SK-N-SH treated with all-trans-retinoic acid at 6 μM for 48 hours (cell line): ENCODE results near the gene STK38L.

ENCODE experiments used
- ATAC-seq: fragments of 200-7000 bp; cut with Tn5 transposase; 3 replicates; pipeline ENCODE4 v1.9.1; 2020; ENCODE audit warnings: mild to moderate bottlenecking, moderate library complexity
- ARNTL ChIP-seq: fragments of 450-650 bp; formaldehyde crosslinking; IDR thresholded peaks from 2 replicates; pipeline ENCODE4 v1.5.0; 2020; ENCODE audit warnings: low read depth, mild to moderate bottlenecking, moderate library complexity, borderline replicate concordance
- BACH2 ChIP-seq: fragments of 250-450 bp; sonication (Bioruptor Pico); IDR thresholded peaks from 2 replicates; pipeline ENCODE4 v1.9.0; 2021; ENCODE audit warnings: mild to moderate bottlenecking, borderline replicate concordance
- CSDC2 ChIP-seq: fragments of 250-450 bp; sonication (Bioruptor Pico); IDR thresholded peaks from 2 replicates; pipeline ENCODE4 v1.5.0; 2020; ENCODE audit warnings: mild to moderate bottlenecking, moderate library complexity
- ESRRG ChIP-seq: fragments of 250-450 bp; sonication (Bioruptor Pico); IDR thresholded peaks from 2 replicates; pipeline ENCODE4 v1.6.1; 2021; ENCODE audit warnings: mild to moderate bottlenecking
- GLIS3 ChIP-seq: fragments of 250-450 bp; sonication (Bioruptor Pico); IDR thresholded peaks from 2 replicates; pipeline ENCODE4 v1.5.0; 2020; ENCODE audit warnings: mild to moderate bottlenecking, moderate library complexity
- ISL1 ChIP-seq: fragments of 250-450 bp; sonication (Bioruptor Pico); IDR thresholded peaks from 2 replicates; pipeline ENCODE4 v2.1.2; 2022; ENCODE audit warnings: mild to moderate bottlenecking, moderate library complexity
- OSR1 ChIP-seq: fragments of 250-450 bp; sonication (Bioruptor Pico); IDR thresholded peaks from 2 replicates; pipeline ENCODE4 v1.8.0; 2022; ENCODE audit warnings: moderate library complexity, mild to moderate bottlenecking, inconsistent platforms
- SNAI2 ChIP-seq: fragments of 250-450 bp; sonication (Bioruptor Pico); IDR thresholded peaks from 2 replicates; pipeline ENCODE4 v1.5.0; 2020; ENCODE audit warnings: mild to moderate bottlenecking, moderate library complexity
- TCF4 ChIP-seq: fragments of 250-450 bp; sonication (Bioruptor Pico); IDR thresholded peaks from 2 replicates; pipeline ENCODE4 v1.8.0; 2021; ENCODE audit warnings: mild to moderate bottlenecking, moderate library complexity, borderline replicate concordance
- TOX ChIP-seq: fragments of 250-450 bp; sonication (Bioruptor Pico); IDR thresholded peaks from 2 replicates; pipeline ENCODE4 v1.8.0; 2021; ENCODE audit warnings: mild to moderate bottlenecking, moderate library complexity, borderline replicate concordance
- TSHZ2 ChIP-seq: fragments of 250-450 bp; sonication (Bioruptor Pico); IDR thresholded peaks from 2 replicates; pipeline ENCODE4 v1.5.0; 2020; ENCODE audit warnings: mild to moderate bottlenecking, moderate library complexity
- ZFP3 ChIP-seq: fragments of 250-450 bp; sonication (Bioruptor Pico); IDR thresholded peaks from 2 replicates; pipeline ENCODE4 v1.5.0; 2020; ENCODE audit warnings: mild to moderate bottlenecking, moderate library complexity
- ZFP30 ChIP-seq: fragments of 450-650 bp; formaldehyde crosslinking; IDR thresholded peaks from 2 replicates; pipeline ENCODE4 v1.5.0; 2022; ENCODE audit warnings: mild to moderate bottlenecking, moderate library complexity
- ZNF565 ChIP-seq: fragments of 450-650 bp; formaldehyde crosslinking; conservative IDR thresholded peaks from 2 replicates; pipeline ENCODE4 v1.5.0; 2020; ENCODE audit warnings: low read depth, mild to moderate bottlenecking, moderate library complexity
- ZNF70 ChIP-seq: fragments of 450-650 bp; formaldehyde crosslinking; IDR thresholded peaks from 2 replicates; pipeline ENCODE4 v1.5.0; 2020; ENCODE audit warnings: mild to moderate bottlenecking, moderate library complexity
- ZNF8 ChIP-seq: fragments of 450-650 bp; formaldehyde crosslinking; IDR thresholded peaks from 2 replicates; pipeline ENCODE4 v1.5.0; 2020; ENCODE audit warnings: mild to moderate bottlenecking, moderate library complexity
- TF ChIP-seq, protein P1 (sequence below): fragments of 250-450 bp; sonication (Bioruptor Pico); IDR thresholded peaks from 2 replicates; pipeline ENCODE4 v1.5.1; 2021; ENCODE audit warnings: mild to moderate bottlenecking, moderate library complexity
- TF ChIP-seq, protein P2 (sequence below): fragments of 250-450 bp; sonication (Bioruptor Pico); IDR thresholded peaks from 2 replicates; pipeline ENCODE4 v1.8.0; 2020; ENCODE audit warnings: mild to moderate bottlenecking, moderate library complexity, borderline replicate concordance
- TF ChIP-seq, protein P3 (sequence below): fragments of 250-450 bp; sonication (Bioruptor Pico); IDR thresholded peaks from 2 replicates; pipeline ENCODE4 v1.8.0; 2021; ENCODE audit warnings: low read depth, mild to moderate bottlenecking, moderate library complexity, borderline replicate concordance

The STK38L gene

DNA sequence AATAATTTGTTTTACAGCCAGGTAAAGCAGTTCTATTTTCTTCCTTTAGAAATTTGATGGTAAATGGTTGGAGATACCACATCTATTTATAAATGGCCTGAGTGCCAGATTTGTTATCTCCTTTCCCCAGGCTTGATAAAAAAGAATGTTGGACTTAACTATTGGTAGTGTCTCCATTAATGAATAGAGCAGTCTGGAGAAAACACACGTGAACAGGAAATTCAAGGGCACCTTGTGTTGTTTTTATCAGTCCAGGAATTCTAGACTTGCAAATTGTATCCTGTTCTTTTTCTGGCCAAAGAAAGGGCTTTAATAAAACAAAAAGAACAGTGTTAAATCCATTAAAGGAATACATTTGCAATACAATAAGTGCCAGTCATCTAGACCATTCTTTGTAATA lies 47.8 kb downstream of the STK38L start:
- ATAC-seq: no peak
- no peak for TF ChIP-seq TOX (CRISPR knock-in tag)
- peak; percentile 37; the same call in 1 of the 2 replicates for TF ChIP-seq SNAI2
- TF ChIP-seq TSHZ2: peak; percentile 54; the same call in 1 of the 2 replicates
- TF ChIP-seq OSR1 (CRISPR knock-in tag): no peak
- TF ChIP-seq BACH2 (CRISPR knock-in tag): no peak
- no peak for TF ChIP-seq CSDC2 (CRISPR knock-in tag)
- TF ChIP-seq ISL1 (CRISPR knock-in tag): peak; percentile 82
- no peak for TF ChIP-seq ZFP3
- no peak for TF ChIP-seq ZNF565 (CRISPR knock-in tag)
- TF ChIP-seq ZNF8 (CRISPR knock-in tag): no peak
- peak; percentile 31; the same call in 1 of the 2 replicates for TF ChIP-seq TCF4 (CRISPR knock-in tag)

- TF ChIP-seq, protein P1, sequence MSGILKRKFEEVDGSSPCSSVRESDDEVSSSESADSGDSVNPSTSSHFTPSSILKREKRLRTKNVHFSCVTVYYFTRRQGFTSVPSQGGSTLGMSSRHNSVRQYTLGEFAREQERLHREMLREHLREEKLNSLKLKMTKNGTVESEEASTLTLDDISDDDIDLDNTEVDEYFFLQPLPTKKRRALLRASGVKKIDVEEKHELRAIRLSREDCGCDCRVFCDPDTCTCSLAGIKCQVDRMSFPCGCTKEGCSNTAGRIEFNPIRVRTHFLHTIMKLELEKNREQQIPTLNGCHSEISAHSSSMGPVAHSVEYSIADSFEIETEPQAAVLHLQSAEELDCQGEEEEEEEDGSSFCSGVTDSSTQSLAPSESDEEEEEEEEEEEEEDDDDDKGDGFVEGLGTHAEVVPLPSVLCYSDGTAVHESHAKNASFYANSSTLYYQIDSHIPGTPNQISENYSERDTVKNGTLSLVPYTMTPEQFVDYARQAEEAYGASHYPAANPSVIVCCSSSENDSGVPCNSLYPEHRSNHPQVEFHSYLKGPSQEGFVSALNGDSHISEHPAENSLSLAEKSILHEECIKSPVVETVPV (CRISPR knock-in tag): no peak
- TF ChIP-seq ISL1 (CRISPR knock-in tag): no peak
- no peak for TF ChIP-seq ZFP30
- no peak for TF ChIP-seq BACH2 (CRISPR knock-in tag)
- no peak for TF ChIP-seq OSR1 (CRISPR knock-in tag)
- no peak for TF ChIP-seq ESRRG (CRISPR knock-in tag)
- TF ChIP-seq, protein P2, sequence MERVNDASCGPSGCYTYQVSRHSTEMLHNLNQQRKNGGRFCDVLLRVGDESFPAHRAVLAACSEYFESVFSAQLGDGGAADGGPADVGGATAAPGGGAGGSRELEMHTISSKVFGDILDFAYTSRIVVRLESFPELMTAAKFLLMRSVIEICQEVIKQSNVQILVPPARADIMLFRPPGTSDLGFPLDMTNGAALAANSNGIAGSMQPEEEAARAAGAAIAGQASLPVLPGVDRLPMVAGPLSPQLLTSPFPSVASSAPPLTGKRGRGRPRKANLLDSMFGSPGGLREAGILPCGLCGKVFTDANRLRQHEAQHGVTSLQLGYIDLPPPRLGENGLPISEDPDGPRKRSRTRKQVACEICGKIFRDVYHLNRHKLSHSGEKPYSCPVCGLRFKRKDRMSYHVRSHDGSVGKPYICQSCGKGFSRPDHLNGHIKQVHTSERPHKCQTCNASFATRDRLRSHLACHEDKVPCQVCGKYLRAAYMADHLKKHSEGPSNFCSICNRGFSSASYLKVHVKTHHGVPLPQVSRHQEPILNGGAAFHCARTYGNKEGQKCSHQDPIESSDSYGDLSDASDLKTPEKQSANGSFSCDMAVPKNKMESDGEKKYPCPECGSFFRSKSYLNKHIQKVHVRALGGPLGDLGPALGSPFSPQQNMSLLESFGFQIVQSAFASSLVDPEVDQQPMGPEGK (CRISPR knock-in tag): no peak
- no peak for TF ChIP-seq SNAI2
- TF ChIP-seq, all 23 proteins: peak for 0
- ATAC-seq: no peak
Observed at GRCh38 chr12:27292718-27293117, 48.6 kb downstream of the STK38L start.

- no peak for ATAC-seq
- TF ChIP-seq SNAI2: no peak
- TF ChIP-seq TCF4 (CRISPR knock-in tag): no peak
- TF ChIP-seq, protein P1 (CRISPR knock-in tag): no peak
- TF ChIP-seq OSR1 (CRISPR knock-in tag): no peak
- TF ChIP-seq, protein P2 (CRISPR knock-in tag): no peak
- no peak for TF ChIP-seq ZNF70 (CRISPR knock-in tag)
- no peak for TF ChIP-seq ARNTL (CRISPR knock-in tag)
- TF ChIP-seq GLIS3 (CRISPR knock-in tag): no peak
- TF ChIP-seq, protein P3, sequence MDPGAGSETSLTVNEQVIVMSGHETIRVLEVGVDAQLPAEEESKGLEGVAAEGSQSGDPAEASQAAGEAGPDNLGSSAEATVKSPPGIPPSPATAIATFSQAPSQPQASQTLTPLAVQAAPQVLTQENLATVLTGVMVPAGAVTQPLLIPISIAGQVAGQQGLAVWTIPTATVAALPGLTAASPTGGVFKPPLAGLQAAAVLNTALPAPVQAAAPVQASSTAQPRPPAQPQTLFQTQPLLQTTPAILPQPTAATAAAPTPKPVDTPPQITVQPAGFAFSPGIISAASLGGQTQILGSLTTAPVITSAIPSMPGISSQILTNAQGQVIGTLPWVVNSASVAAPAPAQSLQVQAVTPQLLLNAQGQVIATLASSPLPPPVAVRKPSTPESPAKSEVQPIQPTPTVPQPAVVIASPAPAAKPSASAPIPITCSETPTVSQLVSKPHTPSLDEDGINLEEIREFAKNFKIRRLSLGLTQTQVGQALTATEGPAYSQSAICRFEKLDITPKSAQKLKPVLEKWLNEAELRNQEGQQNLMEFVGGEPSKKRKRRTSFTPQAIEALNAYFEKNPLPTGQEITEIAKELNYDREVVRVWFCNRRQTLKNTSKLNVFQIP (CRISPR knock-in tag): no peak
Observed at GRCh38 chr12:27293463-27293862, 49.4 kb downstream of the STK38L start.
